WERI-Rb-1 (cell line): ENCODE measurements around the gene GPR15LG.

Source experiments
- DNase-seq: peaks from one replicate; pipeline ENCODE4 v3.0.0-alpha.2; 2020
- H3K27ac ChIP-seq: fragments of 250-450 bp; sonication (Bioruptor Pico); 2 replicates; pipeline ENCODE4 v1.5.1; 2020; ENCODE audit warnings: mild to moderate bottlenecking, moderate library complexity
- H3K27me3 ChIP-seq: fragments of 250-450 bp; sonication (Bioruptor Pico); 2 replicates; pipeline ENCODE4 v1.5.1; 2021; ENCODE audit warnings: mild to moderate bottlenecking, low read depth, moderate library complexity; ENCODE audit not compliant: insufficient read depth, severe bottlenecking
- H3K36me3 ChIP-seq: fragments of 250-450 bp; sonication (Bioruptor Pico); 2 replicates; pipeline ENCODE4 v1.5.1; 2020; ENCODE audit warnings: mild to moderate bottlenecking, moderate library complexity
- H3K4me3 ChIP-seq: 2 replicates; pipeline ENCODE4 v1.5.1; 2011; ENCODE audit warnings: low read depth, mild to moderate bottlenecking, control low read depth, low read length
- H3K9me3 ChIP-seq: fragments of 250-450 bp; sonication (Bioruptor Pico); 2 replicates; pipeline ENCODE4 v1.5.1; 2021; ENCODE audit warnings: mild to moderate bottlenecking, moderate library complexity; ENCODE audit not compliant: severe bottlenecking
- CTCF ChIP-seq: IDR thresholded peaks from 2 replicates; pipeline ENCODE4 v1.5.1; 2011; ENCODE audit warnings: low read depth, mild to moderate bottlenecking, control low read depth, inconsistent platforms, low read length

GPR15LG gene

GRCh38 chr10:84217746-84218145 is 44.1 kb downstream of the GPR15LG start:
- no peaks in the 10 kb centered on the region for H3K9me3 ChIP-seq
- TF ChIP-seq CTCF = no peak
- no peak for DNase-seq
- H3K36me3 ChIP-seq = peaks cover 60% of the 10 kb centered on the region
- no peak overlapping the region for H3K27ac ChIP-seq
- no peaks in the 10 kb centered on the region for H3K27me3 ChIP-seq
- H3K4me3 ChIP-seq = no peak overlapping the region

GRCh38 chr10:84221916-84222315 is 48.3 kb downstream of the GPR15LG start:
- Histone ChIP-seq H3K36me3 (peaks cover 20% of the 10 kb centered on the region), H3K27me3 (no peaks in the 10 kb centered on the region), H3K4me3 (no peak overlapping the region), H3K9me3 (no peaks in the 10 kb centered on the region), H3K27ac (no peak overlapping the region)
- TF ChIP-seq CTCF = no peak
- DNase-seq = no peak

- TF ChIP-seq CTCF = no peak
- no peak overlapping the region for H3K4me3 ChIP-seq
- H3K9me3 ChIP-seq = no peaks in the 10 kb centered on the region
- H3K27me3 ChIP-seq = no peaks in the 10 kb centered on the region
- no peak for DNase-seq
- no peak overlapping the region for H3K27ac ChIP-seq
- H3K36me3 ChIP-seq = no peaks in the 10 kb centered on the region; the same call in 1 of the 2 replicates
Observed at GRCh38 chr10:84224411-84225028, 50.9 kb downstream of the GPR15LG start.

GRCh38 chr10:84225427-84226173 is 52.0 kb downstream of the GPR15LG start, which contains the start of gene LRIT2:
Gene LRIT2, minus strand, starts transcription at chr10:84225544. Its CDS starts 24 bp downstream, at chr10:84225520.
- H3K27ac ChIP-seq = no peak within 1 kb of the TSS
- TF ChIP-seq CTCF = no peak
- H3K27me3 ChIP-seq = no peaks in the 10 kb centered on the region

GRCh38 chr10:84226616-84227015 is 53.0 kb downstream of the GPR15LG start:
- Histone ChIP-seq H3K27ac (peak overlapping the region; percentile 13; the same call in 1 of the 2 replicates), H3K9me3 (no peaks in the 10 kb centered on the region), H3K36me3 (peaks cover 2% of the 10 kb centered on the region; the same call in 1 of the 2 replicates), H3K27me3 (no peaks in the 10 kb centered on the region), H3K4me3 (no peak overlapping the region)
- TF ChIP-seq CTCF = no peak
- peak; percentile 68 for DNase-seq

More at GRCh38 chr10:84225427-84226173, 52.0 kb downstream of the GPR15LG start, which contains the start of gene LRIT2:
- peak; percentile 60 for DNase-seq
- H3K4me3 ChIP-seq = no peak within 1 kb of the TSS; the same call in none of the 2 replicates
- H3K36me3 ChIP-seq = no peaks in the 10 kb centered on the region
- no peaks in the 10 kb centered on the region for H3K9me3 ChIP-seq
